ENCODE results near the gene PLPPR2.

The PLPPR2 gene

GRCh38 chr19:11390933-11391680 lies 35.9 kb downstream of the PLPPR2 start:
- TF ChIP-seq CTCF (IDR thresholded peaks at IDR 0.05): no peak

GRCh38 chr19:11397089-11397610 lies 41.9 kb downstream of the PLPPR2 start:
- no peak for TF ChIP-seq CTCF (IDR thresholded peaks at IDR 0.05)

- no peak for TF ChIP-seq CTCF (IDR thresholded peaks at IDR 0.05)
These were observed 44.4 kb downstream of the PLPPR2 start for GRCh38 chr19:11399667-11400066.

- no peak for TF ChIP-seq CTCF (IDR thresholded peaks at IDR 0.05)
These were observed 45.6 kb downstream of the PLPPR2 start for GRCh38 chr19:11400798-11401197.

- no peak for TF ChIP-seq CTCF (IDR thresholded peaks at IDR 0.05)
These were observed 46.7 kb downstream of the PLPPR2 start for GRCh38 chr19:11401808-11402543.

- no peak for TF ChIP-seq CTCF (IDR thresholded peaks at IDR 0.05)
These were observed 49.5 kb downstream of the PLPPR2 start for GRCh38 chr19:11404588-11405222.

GRCh38 chr19:11405846-11406643 lies 50.8 kb downstream of the PLPPR2 start:
- no peak for TF ChIP-seq CTCF (IDR thresholded peaks at IDR 0.05)
